ENCODE data around the gene PTAR1. TPM values are rescaled to one million over a fixed set of nuclear protein-coding genes. Genes with fewer than 3 reads are reported as not detected.
A peak's percentile ranks its signal among the peaks of the same experiment; 100 is the strongest.

The PTAR1 gene
- total RNA-seq, 2 experiments from 2014 or later: 48.3 to 51.3 TPM

- ATAC-seq (no peak), DNase-seq (no peak)
- Mint-ChIP-seq H3K27ac (no peak overlapping the region), H3K4me1 (ENCODE audit: low read depth) (peaks cover 18% of the 10 kb centered on the region), H3K9me3 (ENCODE audit: insufficient read depth) (no peaks in the 10 kb centered on the region), H3K36me3 (ENCODE audit: low read depth) (peaks cover 56% of the 10 kb centered on the region), H3K27me3 (ENCODE audit: low read depth) (no peaks in the 10 kb centered on the region), H3K4me3 (no peak overlapping the region)
- ChIA-PET POLR2A (no interaction called here), CTCF (no interaction called here)
Observed at GRCh38 chr9:69748304-69748703, 11.5 kb downstream of the PTAR1 start.

DNA sequence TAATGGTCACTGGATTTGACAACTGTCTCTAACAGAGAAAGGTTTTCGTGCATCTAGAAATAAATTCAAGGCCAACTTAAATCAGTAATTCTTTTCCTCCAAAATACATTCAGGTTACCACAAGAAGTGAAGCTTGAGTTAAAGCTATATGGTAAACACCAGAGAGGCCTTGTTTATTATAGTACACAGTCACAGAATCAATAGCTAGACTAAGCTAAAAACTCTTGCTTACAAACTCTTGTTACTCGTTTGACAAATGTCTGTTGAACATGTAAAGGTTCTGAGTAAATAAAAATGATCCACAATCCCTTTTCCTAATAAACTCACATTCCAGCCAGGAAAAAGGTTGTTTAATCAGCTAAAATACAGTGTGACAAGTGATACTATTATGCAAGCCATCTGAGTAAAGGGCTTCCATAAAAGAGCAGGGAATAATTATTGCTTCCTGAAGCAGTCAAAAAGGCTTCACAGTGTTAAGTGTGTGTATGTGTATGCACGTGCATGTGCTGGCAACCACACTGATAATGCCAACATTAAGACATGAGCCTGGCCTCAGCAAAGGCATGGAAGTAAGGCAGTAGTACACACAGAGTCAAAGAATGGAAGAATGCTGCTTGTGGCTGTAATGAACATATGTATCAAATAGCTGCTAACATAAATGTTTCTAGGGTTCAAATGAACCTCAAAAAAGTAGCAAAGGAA, 12.8 kb downstream of the PTAR1 start:
- ChIA-PET CTCF (interaction anchor here (1.1 to 1.4 kb wide), 3 partner anchors 12 to 324 kb away, joined by 3 read pairs; no protein-coding TSS in a partner anchor), POLR2A (interaction anchor here (0.9 to 2.1 kb wide), 2 partner anchors 12 kb away, joined by 5 to 7 read pairs; no protein-coding TSS in a partner anchor)
- Mint-ChIP-seq H3K9me3 (ENCODE audit: insufficient read depth) (no peaks in the 10 kb centered on the region), H3K4me1 (ENCODE audit: low read depth) (peaks cover 18% of the 10 kb centered on the region), H3K36me3 (ENCODE audit: low read depth) (peaks cover 55% of the 10 kb centered on the region), H3K27me3 (ENCODE audit: low read depth) (no peaks in the 10 kb centered on the region), H3K27ac (no peak overlapping the region), H3K4me3 (no peak overlapping the region)
- ATAC-seq (no peak), DNase-seq (no peak)

GRCh38 chr9:69745716-69746437, 13.9 kb downstream of the PTAR1 start:
- ATAC-seq: no peak
- POLR2A ChIA-PET: interaction anchor here (2.1 kb wide), 1 partner anchor 13 kb away, joined by 7 read pairs; no protein-coding TSS in a partner anchor
- H3K9me3 Mint-ChIP-seq (ENCODE audit: insufficient read depth): no peaks in the 10 kb centered on the region
- H3K27ac Mint-ChIP-seq: no peak overlapping the region
- H3K27me3 Mint-ChIP-seq (ENCODE audit: low read depth): no peaks in the 10 kb centered on the region
- peaks cover 18% of the 10 kb centered on the region for H3K4me1 Mint-ChIP-seq (ENCODE audit: low read depth)
- no peak for DNase-seq
- CTCF ChIA-PET: interaction anchor here (1.1 to 2.3 kb wide), 3 partner anchors 11 to 132 kb away, joined by 3 to 6 read pairs (median 3); partner anchors contain the start of gene APBA1
- no peak overlapping the region for H3K4me3 Mint-ChIP-seq
- H3K36me3 Mint-ChIP-seq (ENCODE audit: low read depth): peaks cover 63% of the 10 kb centered on the region

- no peak overlapping the region for H3K27ac Mint-ChIP-seq
Observed at GRCh38 chr9:69744688-69745380, 15.0 kb downstream of the PTAR1 start.

GRCh38 chr9:69743930-69744329, 15.9 kb downstream of the PTAR1 start:
- POLR2A ChIA-PET: no interaction called here
- CTCF ChIA-PET: interaction anchor here (1.6 to 2.3 kb wide), 3 partner anchors 10 to 175 kb away, joined by 3 to 6 read pairs (median 4); partner anchors contain the start of gene APBA1
- peaks cover 59% of the 10 kb centered on the region for H3K36me3 Mint-ChIP-seq (ENCODE audit: low read depth)
- H3K27me3 Mint-ChIP-seq (ENCODE audit: low read depth): no peaks in the 10 kb centered on the region
- no peak overlapping the region for H3K27ac Mint-ChIP-seq
- ATAC-seq (no peak), DNase-seq (no peak)
- peaks cover 18% of the 10 kb centered on the region for H3K4me1 Mint-ChIP-seq (ENCODE audit: low read depth)
- no peaks in the 10 kb centered on the region for H3K9me3 Mint-ChIP-seq (ENCODE audit: insufficient read depth)
- no peak overlapping the region for H3K4me3 Mint-ChIP-seq

More at GRCh38 chr9:69744688-69745380, 15.0 kb downstream of the PTAR1 start:
- POLR2A ChIA-PET: interaction anchor here (0.7 to 2.1 kb wide), 2 partner anchors 14 to 91 kb away, joined by 3 to 7 read pairs; no protein-coding TSS in a partner anchor
- Mint-ChIP-seq H3K4me1 (ENCODE audit: low read depth) (peaks cover 18% of the 10 kb centered on the region), H3K4me3 (no peak overlapping the region), H3K27me3 (ENCODE audit: low read depth) (no peaks in the 10 kb centered on the region), H3K9me3 (ENCODE audit: insufficient read depth) (no peaks in the 10 kb centered on the region), H3K36me3 (ENCODE audit: low read depth) (peaks cover 63% of the 10 kb centered on the region)
- DNase-seq (no peak), ATAC-seq (no peak)
- CTCF ChIA-PET: interaction anchor here (0.9 to 2.3 kb wide), 4 partner anchors 11 to 174 kb away, joined by 3 to 6 read pairs (median 4); partner anchors contain the start of gene APBA1

DNA sequence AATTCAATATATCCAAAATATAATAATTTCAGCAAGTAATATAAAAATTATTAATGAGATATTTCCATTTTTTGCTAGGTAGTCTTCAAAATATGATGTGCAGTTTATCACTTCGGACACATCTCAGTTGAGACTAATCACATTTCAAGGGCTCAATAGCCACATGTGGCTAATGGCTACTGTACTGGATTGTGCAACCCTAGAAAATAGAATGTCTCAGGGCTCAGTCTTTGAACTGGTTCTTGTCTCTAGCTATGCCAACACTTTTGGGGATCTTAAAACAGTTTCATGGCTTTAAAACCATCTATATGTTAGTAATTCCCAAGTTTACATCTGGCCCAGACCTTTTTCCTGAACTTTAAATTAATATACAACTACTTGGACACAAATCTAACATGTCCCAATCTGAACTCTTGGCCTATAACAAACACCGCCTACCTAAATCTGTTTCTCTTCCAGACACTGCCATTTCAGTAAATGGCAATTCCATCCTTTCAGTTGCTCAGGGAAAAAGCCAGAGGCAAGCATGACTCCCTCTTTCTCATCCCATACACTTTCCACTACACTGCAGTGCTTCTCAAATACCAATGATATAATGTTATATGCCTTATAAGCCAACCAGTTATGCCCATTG, 18.8 kb downstream of the PTAR1 start:
- no peak overlapping the region for H3K4me3 Mint-ChIP-seq
- H3K36me3 Mint-ChIP-seq (ENCODE audit: low read depth): peaks cover 49% of the 10 kb centered on the region
- H3K9me3 Mint-ChIP-seq (ENCODE audit: insufficient read depth): no peaks in the 10 kb centered on the region
- ATAC-seq (no peak), DNase-seq (no peak)
- POLR2A ChIA-PET: no interaction called here
- CTCF ChIA-PET: no interaction called here
- no peaks in the 10 kb centered on the region for H3K27me3 Mint-ChIP-seq (ENCODE audit: low read depth)
- H3K27ac Mint-ChIP-seq: no peak overlapping the region
- H3K4me1 Mint-ChIP-seq (ENCODE audit: low read depth): peaks cover 14% of the 10 kb centered on the region

DNA sequence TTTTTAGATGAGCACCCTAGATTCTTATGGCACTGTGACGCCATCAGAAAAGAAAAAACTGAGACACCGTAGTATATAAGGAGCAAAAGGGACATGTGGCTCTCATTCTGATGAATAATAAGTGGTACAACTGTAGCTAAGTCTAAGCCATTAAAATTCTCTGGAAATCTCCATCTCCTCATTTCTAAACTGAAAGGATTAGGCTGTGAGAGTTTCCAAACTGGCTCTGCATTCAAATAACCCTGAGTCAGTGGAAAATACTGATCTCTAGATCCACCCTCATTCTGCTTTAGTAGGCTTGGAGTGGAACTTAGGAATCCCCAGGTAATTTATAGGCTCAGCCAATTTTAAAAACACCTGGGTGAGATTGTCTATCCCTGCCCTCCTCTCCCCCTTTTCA, 28.5 kb downstream of the PTAR1 start:
- Mint-ChIP-seq H3K36me3 (ENCODE audit: low read depth) (peaks cover 49% of the 10 kb centered on the region), H3K27ac (no peak overlapping the region), H3K9me3 (ENCODE audit: insufficient read depth) (no peaks in the 10 kb centered on the region), H3K4me1 (ENCODE audit: low read depth) (peaks cover 10% of the 10 kb centered on the region), H3K27me3 (ENCODE audit: low read depth) (no peaks in the 10 kb centered on the region), H3K4me3 (no peak overlapping the region)
- ATAC-seq: no peak
- POLR2A ChIA-PET: no interaction called here
- CTCF ChIA-PET: no interaction called here
- DNase-seq: no peak

GRCh38 chr9:69719983-69720382, 39.8 kb downstream of the PTAR1 start:
- H3K27me3 Mint-ChIP-seq (ENCODE audit: low read depth): no peaks in the 10 kb centered on the region
- H3K4me1 Mint-ChIP-seq (ENCODE audit: low read depth): no peaks in the 10 kb centered on the region
- ChIA-PET CTCF (interaction anchor here (0.6 kb wide), 1 partner anchor 13 kb away, joined by 3 read pairs; no protein-coding TSS in a partner anchor), POLR2A (no interaction called here)
- no peaks in the 10 kb centered on the region for H3K9me3 Mint-ChIP-seq (ENCODE audit: insufficient read depth)
- H3K36me3 Mint-ChIP-seq (ENCODE audit: low read depth): peaks cover 57% of the 10 kb centered on the region
- ATAC-seq (no peak), DNase-seq (no peak)
- peak overlapping the region; percentile 24 for H3K27ac Mint-ChIP-seq
- H3K4me3 Mint-ChIP-seq: no peak overlapping the region

- H3K27me3 Mint-ChIP-seq (ENCODE audit: low read depth): no peaks in the 10 kb centered on the region
- H3K36me3 Mint-ChIP-seq (ENCODE audit: low read depth): peaks cover 53% of the 10 kb centered on the region
- ChIA-PET CTCF (no interaction called here), POLR2A (no interaction called here)
- H3K4me3 Mint-ChIP-seq: no peak overlapping the region
- H3K4me1 Mint-ChIP-seq (ENCODE audit: low read depth): no peaks in the 10 kb centered on the region
- no peak for ATAC-seq
- H3K9me3 Mint-ChIP-seq (ENCODE audit: insufficient read depth): no peaks in the 10 kb centered on the region
- no peak for DNase-seq
- no peak overlapping the region for H3K27ac Mint-ChIP-seq
Observed at GRCh38 chr9:69719367-69719766, 40.4 kb downstream of the PTAR1 start.

DNA sequence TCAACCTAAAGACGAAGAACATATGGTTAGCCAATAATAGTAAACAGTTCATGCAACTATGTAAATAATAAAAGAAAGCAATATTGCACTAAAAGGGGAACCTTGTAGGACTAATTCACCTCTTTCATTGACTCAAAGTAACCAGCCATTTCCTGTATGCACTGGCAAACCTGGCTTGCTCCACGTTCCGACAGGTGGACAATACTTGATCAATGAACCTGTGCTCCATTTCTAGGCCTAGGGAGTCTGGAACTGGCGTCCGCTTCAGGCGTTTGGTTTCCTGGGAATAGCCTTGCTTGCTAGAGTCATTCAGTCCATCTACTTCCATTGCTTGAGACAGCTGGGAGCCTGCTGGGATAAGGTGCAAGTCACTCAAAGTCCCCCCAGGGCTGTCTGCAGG, 41.6 kb downstream of the PTAR1 start:
- POLR2A ChIA-PET: interaction anchor here (0.6 kb wide), 1 partner anchor 676 kb away, joined by 3 read pairs; no protein-coding TSS in a partner anchor
- Mint-ChIP-seq H3K27ac (no peak overlapping the region), H3K4me1 (ENCODE audit: low read depth) (no peaks in the 10 kb centered on the region), H3K9me3 (ENCODE audit: insufficient read depth) (no peaks in the 10 kb centered on the region), H3K4me3 (no peak overlapping the region), H3K27me3 (ENCODE audit: low read depth) (no peaks in the 10 kb centered on the region), H3K36me3 (ENCODE audit: low read depth) (peaks cover 51% of the 10 kb centered on the region)
- CTCF ChIA-PET: no interaction called here
- ATAC-seq (no peak), DNase-seq (no peak)

DNA sequence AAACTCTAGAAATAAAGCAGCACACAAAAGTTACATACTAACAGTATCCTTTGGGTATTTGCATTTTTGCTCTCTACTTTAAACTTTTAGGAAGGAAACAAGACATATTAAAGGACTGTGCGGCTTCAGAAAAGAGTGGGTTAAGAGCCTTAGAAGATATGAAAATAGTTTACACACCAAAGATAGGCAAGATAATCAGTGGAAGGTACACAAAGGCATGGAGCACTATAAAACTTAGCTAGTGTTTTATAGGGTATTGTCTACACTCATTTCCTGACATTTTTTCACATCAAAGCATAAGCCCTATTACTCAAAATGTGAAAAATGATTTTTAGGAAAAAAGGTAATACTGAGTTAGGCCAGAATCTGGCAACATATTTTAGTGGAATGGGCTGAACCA, 44.0 kb downstream of the PTAR1 start:
- Mint-ChIP-seq H3K4me1 (ENCODE audit: low read depth) (no peaks in the 10 kb centered on the region), H3K4me3 (no peak overlapping the region), H3K36me3 (ENCODE audit: low read depth) (peaks cover 47% of the 10 kb centered on the region), H3K9me3 (ENCODE audit: insufficient read depth) (no peaks in the 10 kb centered on the region), H3K27ac (no peak overlapping the region), H3K27me3 (ENCODE audit: low read depth) (no peaks in the 10 kb centered on the region)
- ATAC-seq: no peak
- CTCF ChIA-PET: no interaction called here
- POLR2A ChIA-PET: no interaction called here
- DNase-seq: no peak

Data from activated CD8-positive, alpha-beta T cell treated with anti-CD3 and anti-CD28 coated beads, Interleukin-2, amount 10 ng/mL, durations not matched to agents 7 days and 5 days (primary cell).